Stimulated activated CD4-positive, alpha-beta T cell treated with anti-CD3 and anti-CD28 coated beads, Interleukin-12 subunit alpha, Interleukin-12 subunit beta, amount 100 ng/mL, for 4 hours (primary cell): ENCODE measurements around the gene NSUN2.
"Not testable (repeated sequence)": the region's sequence is repeated elsewhere in the genome, so short reads cannot be mapped to it uniquely, and the experiment has no call there.

ENCODE experiments used
- DNase-seq: peaks from one replicate; pipeline ENCODE4 v3.0.0-alpha.2; 2020

NSUN2 gene

GRCh38 chr5:6581559-6582426 is 51.1 kb downstream of the NSUN2 start:
- no peak for DNase-seq

- no peak for DNase-seq
Observed at GRCh38 chr5:6581090-6581489, 51.8 kb downstream of the NSUN2 start.

GRCh38 chr5:6579535-6579934 is 53.3 kb downstream of the NSUN2 start:
- DNase-seq: no peak

- no peak for DNase-seq
Observed at GRCh38 chr5:6578676-6579343, 54.0 kb downstream of the NSUN2 start.

- no peak for DNase-seq
Observed at GRCh38 chr5:6576861-6577501, 55.9 kb downstream of the NSUN2 start.

- no peak for DNase-seq
Observed at GRCh38 chr5:6574537-6575245, 58.2 kb downstream of the NSUN2 start.

GRCh38 chr5:6574111-6574510 is 58.7 kb downstream of the NSUN2 start:
- DNase-seq: no peak

GRCh38 chr5:6573651-6574101 is 59.2 kb downstream of the NSUN2 start:
- no peak for DNase-seq

GRCh38 chr5:6572825-6573380 is 59.9 kb downstream of the NSUN2 start:
- DNase-seq: no peak

- no peak for DNase-seq
Observed at GRCh38 chr5:6572086-6572824, 60.6 kb downstream of the NSUN2 start.

- DNase-seq: not testable (repeated sequence)
Observed at GRCh38 chr5:6571607-6572006, 61.2 kb downstream of the NSUN2 start.

GRCh38 chr5:6570530-6570929 is 62.3 kb downstream of the NSUN2 start:
- DNase-seq: no peak

GRCh38 chr5:6568889-6569288 is 64.0 kb downstream of the NSUN2 start:
- no peak for DNase-seq

- DNase-seq: no peak
Observed at GRCh38 chr5:6568383-6568782, 64.5 kb downstream of the NSUN2 start.

- DNase-seq: no peak
Observed at GRCh38 chr5:6567835-6568234, 65.0 kb downstream of the NSUN2 start.

- no peak for DNase-seq
Observed at GRCh38 chr5:6567068-6567467, 65.8 kb downstream of the NSUN2 start.

GRCh38 chr5:6565492-6565891 is 67.4 kb downstream of the NSUN2 start:
- DNase-seq: no peak

GRCh38 chr5:6557807-6558575 is 74.9 kb downstream of the NSUN2 start:
- no peak for DNase-seq

- no peak for DNase-seq
Observed at GRCh38 chr5:6556802-6557102, 76.1 kb downstream of the NSUN2 start.

GRCh38 chr5:6556089-6556801 is 76.6 kb downstream of the NSUN2 start:
- no peak for DNase-seq

GRCh38 chr5:6554812-6555211 is 78.0 kb downstream of the NSUN2 start:
- no peak for DNase-seq
